ENCODE results near the gene MYBBP1A.

GRCh38 chr17:4544135-4544950 lies 10.8 kb downstream of the MYBBP1A start:
- TF ChIP-seq CTCF (IDR thresholded peaks at IDR 0.05) (no peak), POLR2A (IDR thresholded peaks at IDR 0.05) (no peak)
